ENCODE results near the gene CPNE9. TPM values are rescaled to one million over a fixed set of nuclear protein-coding genes. Genes with fewer than 3 reads are reported as not detected.

Gene CPNE9
- total RNA-seq, 1 experiment from 2014 or later: not detected

- no peaks in the 10 kb centered on the region for H3K9me3 ChIP-seq (replicated peaks)
- H3K4me3 ChIP-seq: no peak overlapping the region
- H3K36me3 ChIP-seq: no peaks in the 10 kb centered on the region
- 0 out of 2 replicates have a peak, but pooled peaks cover 2% of the 10 kb centered on the region for H3K4me1 ChIP-seq (replicated peaks)
- H3K27me3 ChIP-seq (replicated peaks): peaks cover 5% of the 10 kb centered on the region
- H3K27ac ChIP-seq: no peak overlapping the region
- no peak for DNase-seq (ENCODE audit: low read depth in 1 of 2, low spot score in 2 of 2)
Observed at GRCh38 chr3:9715136-9715535, 11.5 kb downstream of the CPNE9 start.

- H3K4me3 ChIP-seq: no peak overlapping the region
- H3K27ac ChIP-seq: no peak overlapping the region
- peak; percentile 48 to 64 for DNase-seq (ENCODE audit: low read depth in 1 of 2, low spot score in 2 of 2)
- H3K4me1 ChIP-seq (replicated peaks): 0 out of 2 replicates have a peak, but pooled peaks cover 2% of the 10 kb centered on the region
- no peaks in the 10 kb centered on the region for H3K9me3 ChIP-seq (replicated peaks)
- H3K27me3 ChIP-seq (replicated peaks): peaks cover 10% of the 10 kb centered on the region
- no peaks in the 10 kb centered on the region for H3K36me3 ChIP-seq
Observed at GRCh38 chr3:9715764-9716437, 12.3 kb downstream of the CPNE9 start.

DNA sequence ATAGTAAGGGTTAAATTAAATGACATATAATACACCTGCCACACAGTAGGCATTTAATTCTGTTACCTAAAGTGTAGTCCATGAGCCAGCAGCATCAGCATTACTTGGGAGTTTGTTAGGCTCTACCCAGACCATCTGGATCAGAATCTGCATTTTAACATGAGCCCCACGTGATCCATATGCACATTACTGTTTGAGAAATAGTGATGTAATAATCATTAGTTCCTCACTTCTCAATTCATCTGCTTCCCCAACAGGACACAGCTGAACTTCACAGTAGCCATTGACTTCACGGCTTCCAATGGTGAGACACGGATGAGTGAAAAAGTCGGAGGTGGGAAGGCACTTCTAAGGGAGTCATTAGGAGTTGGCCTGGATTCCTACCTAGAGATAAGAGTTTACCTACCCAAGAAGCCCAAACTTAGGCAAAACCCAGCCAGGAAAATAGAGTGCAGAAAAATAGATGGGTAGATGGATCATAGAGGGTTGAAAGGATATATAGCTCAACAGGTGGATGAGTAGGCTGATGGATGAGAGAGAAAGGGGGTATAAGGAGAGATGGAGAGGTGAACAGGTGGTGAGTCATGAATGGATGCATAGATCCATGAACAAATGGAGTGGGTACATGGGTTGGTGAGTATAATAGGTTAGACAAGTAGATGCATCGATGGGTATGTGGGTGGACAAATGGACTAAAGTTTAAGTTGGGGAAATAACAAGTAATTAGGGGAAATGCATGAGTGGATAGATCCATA lies 13.3 kb downstream of the CPNE9 start:
- Histone ChIP-seq H3K36me3 (no peaks in the 10 kb centered on the region), H3K27me3 (replicated peaks) (peaks cover 10% of the 10 kb centered on the region), H3K4me3 (no peak overlapping the region), H3K4me1 (replicated peaks) (0 out of 2 replicates have a peak, but pooled peaks cover 2% of the 10 kb centered on the region), H3K27ac (no peak overlapping the region), H3K9me3 (replicated peaks) (no peaks in the 10 kb centered on the region)
- no peak for DNase-seq (ENCODE audit: low read depth in 1 of 2, low spot score in 2 of 2)

GRCh38 chr3:9717563-9717962 lies 13.9 kb downstream of the CPNE9 start:
- no peaks in the 10 kb centered on the region for H3K36me3 ChIP-seq
- peaks cover 10% of the 10 kb centered on the region for H3K27me3 ChIP-seq (replicated peaks)
- H3K27ac ChIP-seq: no peak overlapping the region
- H3K9me3 ChIP-seq (replicated peaks): no peaks in the 10 kb centered on the region
- 0 out of 2 replicates have a peak, but pooled peaks cover 2% of the 10 kb centered on the region for H3K4me1 ChIP-seq (replicated peaks)
- no peak for DNase-seq (ENCODE audit: low read depth in 1 of 2, low spot score in 2 of 2)
- H3K4me3 ChIP-seq: no peak overlapping the region

- Histone ChIP-seq H3K27me3 (replicated peaks) (peaks cover 8% of the 10 kb centered on the region), H3K27ac (no peak overlapping the region), H3K4me1 (replicated peaks) (0 out of 2 replicates have a peak, but pooled peaks cover 2% of the 10 kb centered on the region), H3K9me3 (replicated peaks) (no peaks in the 10 kb centered on the region), H3K36me3 (no peaks in the 10 kb centered on the region), H3K4me3 (no peak overlapping the region)
- DNase-seq (ENCODE audit: low read depth in 1 of 2, low spot score in 2 of 2): no peak
Observed at GRCh38 chr3:9718118-9718517, 14.5 kb downstream of the CPNE9 start.

DNA sequence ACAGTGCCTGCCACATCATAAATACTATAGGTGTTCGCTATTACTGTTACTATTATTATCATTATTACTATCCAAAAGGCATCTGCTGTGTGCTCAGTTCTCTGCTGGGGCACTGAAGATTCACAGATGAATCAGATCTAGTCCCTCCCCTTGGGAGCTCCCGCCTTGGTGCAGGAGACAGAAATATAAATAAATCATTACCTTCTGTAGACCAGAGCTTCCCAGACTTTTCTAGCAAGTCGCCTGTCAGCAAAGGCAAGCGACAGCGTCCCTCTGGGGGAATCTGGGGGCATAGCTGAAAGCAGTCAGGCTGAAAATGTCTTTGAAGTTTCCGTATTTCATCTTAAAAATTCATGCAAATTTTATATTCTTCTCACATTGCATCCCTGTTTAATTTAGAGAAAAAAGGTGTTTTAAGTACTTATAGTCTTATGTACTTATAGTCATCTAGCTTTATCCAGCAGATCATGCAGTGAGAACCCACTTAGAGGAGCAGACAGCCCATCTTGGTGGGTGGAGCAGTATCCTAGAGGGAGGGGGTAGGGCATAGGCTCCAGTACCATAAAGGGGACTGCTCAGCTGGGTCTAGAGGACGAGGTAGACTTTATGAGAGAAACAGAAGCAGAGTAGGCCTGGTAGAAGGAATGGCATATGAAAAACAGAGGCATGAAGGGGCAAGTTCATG lies 17.5 kb downstream of the CPNE9 start:
- Histone ChIP-seq H3K4me1 (replicated peaks) (0 out of 2 replicates have a peak, but pooled peaks cover under 1% of the 10 kb centered on the region), H3K27me3 (replicated peaks) (peaks cover 4% of the 10 kb centered on the region), H3K4me3 (no peak overlapping the region), H3K9me3 (replicated peaks) (no peaks in the 10 kb centered on the region), H3K27ac (no peak overlapping the region), H3K36me3 (no peaks in the 10 kb centered on the region)
- no peak for DNase-seq (ENCODE audit: low read depth in 1 of 2, low spot score in 2 of 2)

DNA sequence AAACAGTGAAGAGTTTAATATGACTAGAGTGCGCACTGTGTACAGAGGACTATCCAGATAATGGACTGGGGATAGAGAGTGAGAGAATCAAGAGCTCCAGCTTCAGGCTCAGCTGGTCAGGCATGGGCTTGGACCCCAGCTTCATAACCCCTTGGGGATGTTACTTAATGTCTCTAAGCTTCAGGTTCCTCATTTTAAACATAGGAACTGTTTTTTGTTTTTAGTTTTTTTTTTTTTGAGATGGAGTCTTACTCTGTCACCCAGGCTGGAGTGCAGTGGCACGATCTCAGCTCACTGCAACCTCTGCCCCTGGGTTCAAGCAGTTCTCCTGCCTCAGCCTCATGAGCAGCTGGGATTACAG lies 18.0 kb downstream of the CPNE9 start:
- Histone ChIP-seq H3K4me3 (no peak overlapping the region), H3K4me1 (replicated peaks) (no peaks in the 10 kb centered on the region), H3K36me3 (no peaks in the 10 kb centered on the region), H3K9me3 (replicated peaks) (no peaks in the 10 kb centered on the region), H3K27ac (no peak overlapping the region), H3K27me3 (replicated peaks) (peaks cover 4% of the 10 kb centered on the region)
- DNase-seq (ENCODE audit: low read depth in 1 of 2, low spot score in 2 of 2): no peak

DNA sequence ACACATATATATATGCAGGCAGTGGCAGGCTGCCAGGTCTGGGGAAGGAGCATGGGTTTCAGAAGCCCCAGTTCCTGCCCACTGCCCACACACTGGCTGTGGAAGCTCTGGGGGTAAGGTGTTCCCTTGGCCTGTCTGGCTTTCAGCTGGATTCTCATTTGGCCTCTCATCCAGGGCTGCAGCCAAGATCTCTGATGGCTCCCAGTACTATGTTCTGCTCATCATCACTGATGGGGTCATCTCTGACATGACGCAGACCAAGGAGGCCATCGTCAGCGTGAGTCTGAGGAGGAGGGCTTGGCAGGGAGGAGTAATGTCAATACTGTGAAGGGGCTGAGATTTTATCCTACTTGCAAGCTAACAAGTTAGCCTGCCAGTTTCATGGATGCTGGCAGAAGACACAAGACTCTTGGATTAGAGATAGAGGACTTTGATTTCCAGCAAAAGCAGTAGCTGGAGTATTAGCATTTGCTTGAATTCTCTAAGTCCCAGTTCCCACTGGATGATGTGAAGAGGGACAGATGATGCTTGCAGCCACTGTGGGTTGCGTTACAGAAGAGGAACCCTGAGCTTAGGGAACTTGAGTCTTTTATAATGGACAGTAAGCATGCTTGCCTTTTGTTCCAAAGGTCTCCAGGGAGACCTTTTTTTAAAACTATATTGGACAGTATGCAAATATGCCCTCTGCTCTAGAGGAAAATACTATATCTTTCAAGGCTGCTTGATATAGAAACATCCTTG lies 22.3 kb downstream of the CPNE9 start:
- Histone ChIP-seq H3K36me3 (no peaks in the 10 kb centered on the region), H3K9me3 (replicated peaks) (no peaks in the 10 kb centered on the region), H3K4me1 (replicated peaks) (peaks cover 7% of the 10 kb centered on the region; the same call in 1 of the 2 replicates), H3K27me3 (replicated peaks) (no peaks in the 10 kb centered on the region), H3K27ac (no peak overlapping the region), H3K4me3 (no peak overlapping the region)
- DNase-seq (ENCODE audit: low read depth in 1 of 2, low spot score in 2 of 2): no peak

- H3K4me3 ChIP-seq: no peak overlapping the region
- H3K36me3 ChIP-seq: peaks cover 7% of the 10 kb centered on the region
- H3K27me3 ChIP-seq (replicated peaks): no peaks in the 10 kb centered on the region
- peak in 1 of 2 experiments; percentile 20 for DNase-seq (ENCODE audit: low read depth in 1 of 2, low spot score in 2 of 2)
- H3K9me3 ChIP-seq (replicated peaks): 0 out of 2 replicates have a peak, but pooled peaks cover 3% of the 10 kb centered on the region
- no peak overlapping the region for H3K27ac ChIP-seq
- peaks cover 7% of the 10 kb centered on the region; the same call in 1 of the 2 replicates for H3K4me1 ChIP-seq (replicated peaks)
Observed at GRCh38 chr3:9727041-9727595, 23.5 kb downstream of the CPNE9 start.

DNA sequence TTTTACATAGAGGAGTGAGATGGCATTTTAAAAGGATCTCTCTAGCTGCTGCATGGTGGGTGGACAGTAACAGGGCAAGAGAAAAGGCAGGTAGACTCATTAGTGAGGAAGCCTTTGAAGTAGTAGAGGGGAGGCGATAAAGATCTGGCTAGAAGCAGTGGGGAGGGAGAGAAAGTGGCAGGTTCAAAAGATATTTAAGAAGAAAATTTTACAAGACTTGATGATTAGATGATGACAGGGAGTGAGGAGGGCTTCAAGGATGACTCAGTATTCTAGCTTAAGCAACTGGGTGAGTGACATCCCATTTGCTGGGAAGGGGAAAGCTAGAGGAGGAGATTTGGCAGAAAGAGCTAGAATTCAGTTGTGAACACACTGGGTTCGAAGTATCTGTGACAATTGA lies 24.1 kb downstream of the CPNE9 start:
- H3K27me3 ChIP-seq (replicated peaks): no peaks in the 10 kb centered on the region
- H3K27ac ChIP-seq: no peak overlapping the region
- H3K9me3 ChIP-seq (replicated peaks): 0 out of 2 replicates have a peak, but pooled peaks cover 3% of the 10 kb centered on the region
- H3K4me1 ChIP-seq (replicated peaks): peaks cover 9% of the 10 kb centered on the region
- H3K4me3 ChIP-seq: no peak overlapping the region
- no peak for DNase-seq (ENCODE audit: low read depth in 1 of 2, low spot score in 2 of 2)
- peaks cover 12% of the 10 kb centered on the region for H3K36me3 ChIP-seq

- DNase-seq (ENCODE audit: low read depth in 1 of 2, low spot score in 2 of 2): no peak
- Histone ChIP-seq H3K27ac (no peak overlapping the region), H3K4me3 (no peak overlapping the region), H3K27me3 (replicated peaks) (no peaks in the 10 kb centered on the region), H3K4me1 (replicated peaks) (peaks cover 14% of the 10 kb centered on the region), H3K9me3 (replicated peaks) (0 out of 2 replicates have a peak, but pooled peaks cover 3% of the 10 kb centered on the region), H3K36me3 (peaks cover 26% of the 10 kb centered on the region)
Observed at GRCh38 chr3:9729419-9729818, 25.8 kb downstream of the CPNE9 start.

GRCh38 chr3:9730657-9731205 lies 27.1 kb downstream of the CPNE9 start:
- Histone ChIP-seq H3K36me3 (peaks cover 37% of the 10 kb centered on the region), H3K4me3 (peak overlapping the region; percentile 95), H3K4me1 (replicated peaks) (peaks cover 14% of the 10 kb centered on the region), H3K27ac (no peak overlapping the region), H3K9me3 (replicated peaks) (0 out of 2 replicates have a peak, but pooled peaks cover 3% of the 10 kb centered on the region), H3K27me3 (replicated peaks) (no peaks in the 10 kb centered on the region)
- DNase-seq (ENCODE audit: low read depth in 1 of 2, low spot score in 2 of 2): peak in 1 of 2 experiments; percentile 79

Data from SJSA1 (cell line).